COR-L47 (cell line): Measurements from ENCODE around the gene ZFAND3.
"Not testable (repeated sequence)": the region's sequence is repeated elsewhere in the genome, so short reads cannot be mapped to it uniquely, and the experiment has no call there.

ENCODE experiments used
- DNase-seq: peaks from one replicate; lab custom pipeline; 2025; lab: John Stamatoyannopoulos, UW

ZFAND3 gene

DNA sequence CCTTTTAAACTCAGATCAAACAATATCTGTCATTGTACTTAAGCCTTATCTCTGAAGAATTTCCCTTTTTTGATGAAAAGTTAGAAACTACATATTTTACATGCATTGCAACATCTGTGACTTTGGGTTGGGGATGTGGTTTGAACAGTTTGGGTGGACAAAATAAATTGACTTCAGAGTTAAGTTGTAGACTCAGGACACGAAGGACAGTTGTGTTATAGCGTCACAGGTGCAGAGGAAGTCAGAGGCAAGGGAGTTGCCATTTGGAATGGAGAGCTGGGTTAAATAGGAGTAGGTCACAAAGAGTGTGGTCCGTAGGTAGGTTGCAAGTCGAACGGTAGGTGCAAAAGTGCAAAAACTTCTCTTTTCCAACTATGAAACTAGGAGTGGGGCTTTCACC, 46.0 kb downstream of the ZFAND3 start:
- DNase-seq = no peak

DNA sequence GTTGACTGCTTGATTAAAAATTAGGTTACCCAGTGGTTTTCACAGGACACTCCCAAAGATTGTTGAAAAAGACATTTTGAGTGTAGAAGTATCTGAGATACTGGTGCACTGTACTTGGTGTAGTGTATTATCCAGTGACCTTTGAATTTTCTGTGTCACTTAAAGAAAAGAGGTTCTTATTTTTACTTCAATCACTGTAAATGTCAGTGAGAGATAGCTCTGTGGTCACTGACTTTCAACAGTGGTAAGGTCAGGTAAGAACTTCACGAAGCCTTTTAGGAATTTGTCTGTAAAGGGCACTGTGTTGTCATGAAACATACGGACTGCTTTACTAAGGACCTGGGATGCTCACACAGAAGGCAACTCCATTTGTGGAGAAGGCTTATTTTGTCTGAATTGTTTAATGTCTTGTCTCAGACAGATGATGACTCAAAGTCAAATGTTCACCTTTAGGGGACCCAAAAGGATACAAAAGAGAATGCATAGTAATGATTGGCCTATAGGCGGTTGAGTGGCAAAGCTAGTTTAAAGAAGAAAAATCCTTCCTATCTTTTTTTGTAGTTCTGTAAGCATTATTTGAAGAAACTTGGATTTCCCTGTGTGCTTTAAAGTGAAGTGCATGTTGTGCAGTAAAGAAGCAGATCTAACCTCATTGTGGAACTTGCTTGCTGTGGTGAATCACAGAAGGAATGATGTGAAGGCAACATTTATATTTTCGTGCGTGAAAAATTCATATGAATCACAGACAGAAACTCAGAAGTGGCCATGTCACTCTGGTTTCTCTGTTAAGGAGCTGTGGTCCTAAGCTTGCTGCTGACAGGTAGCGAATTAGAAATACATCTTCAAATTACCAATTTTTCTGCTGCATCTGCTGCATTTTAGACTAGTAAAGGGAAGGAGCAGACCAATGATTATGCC, 47.3 kb downstream of the ZFAND3 start:
- DNase-seq = no peak

DNA sequence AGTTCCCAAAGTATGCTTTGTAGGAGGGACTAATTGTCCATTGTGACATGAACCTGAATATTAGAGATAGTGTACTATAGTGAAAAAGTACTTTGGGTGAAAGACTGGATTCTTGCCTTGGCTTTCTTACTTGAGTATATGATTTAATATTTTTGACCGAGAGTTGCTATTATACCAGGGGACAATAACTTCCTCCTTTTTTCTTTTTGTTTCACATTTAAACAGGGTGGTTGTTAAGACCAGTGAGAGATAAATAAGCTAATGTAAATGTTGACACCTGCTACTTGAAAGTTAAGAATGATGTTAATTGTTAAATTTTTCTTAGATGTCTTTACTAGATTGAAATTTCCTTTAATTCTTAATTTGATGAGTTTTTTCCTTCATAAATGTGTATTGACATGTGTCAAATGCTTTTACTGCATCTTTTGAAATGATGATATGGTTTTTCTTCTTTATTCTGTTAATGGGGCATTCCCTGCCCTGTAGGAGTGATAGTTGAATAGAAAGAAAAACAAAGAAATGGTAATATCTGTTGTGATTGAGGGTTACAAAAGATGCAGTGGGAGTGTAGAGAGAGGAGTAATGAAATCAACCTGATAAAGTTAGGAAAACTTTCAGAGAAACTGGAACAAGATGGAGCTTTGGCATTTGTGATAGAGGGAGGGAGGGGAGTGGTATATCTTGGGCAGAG, 48.4 kb downstream of the ZFAND3 start:
- DNase-seq = no peak

DNA sequence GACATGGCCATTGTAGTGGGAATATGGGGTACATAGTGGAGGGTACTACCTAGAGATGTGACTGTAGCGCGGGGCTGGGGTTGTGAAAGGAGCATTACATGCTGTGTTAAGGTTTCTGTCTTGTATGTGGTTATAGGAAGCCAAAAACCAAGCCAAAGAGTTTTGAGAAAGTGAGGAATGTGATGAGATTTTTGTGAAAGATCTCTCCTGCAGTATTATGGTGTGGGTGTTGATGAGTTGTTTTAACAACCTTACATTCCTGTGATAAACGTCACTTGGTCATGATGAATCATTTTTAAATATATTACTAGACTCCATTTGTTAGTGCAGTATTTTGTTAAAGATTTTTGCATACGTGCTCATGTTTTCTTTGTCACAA, 48.9 kb downstream of the ZFAND3 start:
- no peak for DNase-seq

DNA sequence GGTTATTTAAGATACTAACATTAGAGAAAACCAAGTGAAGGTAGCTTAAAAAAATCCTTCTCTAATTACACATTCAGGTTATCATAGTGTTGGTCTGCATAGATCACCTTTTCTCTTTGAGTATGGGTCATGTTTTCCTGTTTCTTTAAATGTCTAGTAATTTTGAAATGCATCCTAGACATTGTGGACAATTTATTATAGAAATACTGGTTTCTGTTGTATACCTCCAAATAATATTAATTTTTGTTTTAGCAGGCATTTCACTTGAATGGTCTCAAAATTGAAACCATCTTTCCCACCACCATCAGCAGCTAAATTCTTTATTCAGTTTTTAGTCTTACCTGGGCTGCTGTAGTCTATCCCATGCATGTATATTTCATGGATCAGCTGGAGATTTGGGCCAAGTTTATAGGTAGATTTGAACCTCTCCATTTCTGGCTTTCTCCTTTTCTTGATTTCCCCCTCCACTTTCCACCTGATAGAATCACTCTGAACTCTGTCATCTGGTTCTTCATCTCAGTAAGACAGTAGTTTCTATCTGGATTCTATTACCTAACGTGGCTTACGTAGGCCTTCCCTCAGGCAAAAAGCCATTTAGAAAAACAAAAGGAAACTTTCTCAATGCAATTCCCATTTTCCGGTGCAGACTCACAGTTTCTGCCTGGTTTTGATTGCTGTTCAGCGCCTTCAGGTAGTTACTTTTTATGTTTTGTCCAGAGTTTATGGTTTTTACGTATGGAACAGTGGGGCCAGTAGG, 52.3 kb downstream of the ZFAND3 start:
- DNase-seq = no peak

DNA sequence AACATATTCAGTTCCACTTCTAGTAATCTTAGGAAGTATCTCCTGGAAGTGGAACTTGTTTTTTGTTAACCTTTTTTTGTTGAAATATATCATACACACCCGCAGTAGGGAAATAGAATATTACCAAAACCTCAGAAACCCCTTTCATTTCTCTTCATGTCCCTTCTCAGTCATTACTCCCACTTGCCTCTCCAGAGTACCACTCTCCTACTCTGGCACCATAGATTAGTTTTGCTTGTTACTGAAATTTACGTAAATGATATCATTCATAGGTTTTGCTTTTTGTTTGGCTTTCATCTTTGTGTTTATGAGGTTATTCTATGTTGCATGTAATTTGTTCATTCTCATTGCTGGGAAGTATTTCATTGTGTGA, 52.8 kb downstream of the ZFAND3 start:
- DNase-seq = no peak

DNA sequence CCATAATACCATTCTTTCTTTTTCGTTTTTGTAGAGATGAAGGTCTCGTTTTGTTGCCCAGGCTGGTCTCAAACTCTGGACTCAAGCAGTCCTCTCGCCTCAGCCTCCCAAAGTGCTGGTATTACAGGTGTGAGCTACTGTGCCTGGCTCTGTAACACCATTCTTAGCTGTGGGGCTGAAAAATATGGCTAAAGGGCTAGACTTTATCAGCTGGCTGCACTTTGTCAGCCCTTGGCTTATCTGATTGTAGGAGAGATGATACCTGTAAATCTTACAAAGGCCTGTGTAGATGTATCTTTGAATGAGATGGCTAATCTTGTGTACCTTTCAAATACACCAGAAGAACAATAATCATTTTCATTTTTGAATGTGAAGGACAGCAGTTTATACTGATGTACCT, 55.2 kb downstream of the ZFAND3 start:
- DNase-seq = no peak

DNA sequence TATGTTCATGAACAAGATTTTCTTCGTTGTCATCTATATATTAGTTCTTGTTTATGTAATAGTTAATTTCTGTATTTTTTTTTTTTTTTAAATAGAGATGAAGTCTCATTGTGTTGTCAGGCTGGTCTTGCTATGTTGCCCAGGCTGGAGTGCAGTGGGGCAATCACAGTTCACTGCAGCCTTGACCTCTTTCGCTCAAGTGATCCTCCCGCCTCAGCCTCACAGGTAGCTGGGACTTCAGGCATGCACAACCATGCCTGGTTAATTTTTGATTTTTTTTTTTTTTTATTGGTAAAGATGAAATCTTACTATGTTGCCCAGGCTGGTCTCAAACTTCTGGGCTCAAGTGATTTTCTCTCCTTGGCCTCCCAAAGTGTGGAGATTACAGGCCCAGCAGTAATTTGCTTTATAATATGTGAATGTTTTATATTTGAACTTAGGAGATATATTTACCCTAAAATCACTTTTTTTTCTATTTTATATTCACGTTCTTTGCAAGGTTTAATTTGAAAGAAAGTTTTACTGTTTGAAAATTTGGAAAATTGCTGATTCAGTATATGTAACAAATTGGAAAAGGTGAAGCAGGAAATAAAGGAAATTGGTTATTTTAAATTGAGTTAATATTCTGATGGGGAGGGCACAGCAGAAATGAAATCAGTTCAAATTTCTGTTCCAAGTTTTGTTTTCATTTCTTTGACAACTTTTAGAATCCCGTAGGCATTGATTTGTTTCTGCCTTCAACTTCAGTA, 56.2 kb downstream of the ZFAND3 start:
- DNase-seq = no peak

DNA sequence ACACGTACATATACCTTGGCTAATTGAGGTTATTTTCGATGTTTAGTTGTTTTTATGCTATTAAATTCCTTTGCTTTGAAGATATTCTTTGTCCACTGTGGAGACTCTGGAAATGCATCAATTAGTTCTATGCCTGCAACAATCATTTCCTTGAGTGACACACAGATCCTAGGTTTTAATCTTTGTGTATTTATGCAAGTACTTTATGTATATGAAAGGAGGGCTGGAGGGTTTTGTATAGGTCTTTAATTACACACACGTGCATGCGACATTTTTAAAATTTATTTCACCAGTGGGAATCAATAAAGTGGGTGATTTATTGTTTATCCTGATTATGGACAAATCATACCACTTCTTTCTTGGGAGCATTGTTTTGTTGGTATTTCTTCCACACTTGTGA, 57.3 kb downstream of the ZFAND3 start:
- DNase-seq = no peak

DNA sequence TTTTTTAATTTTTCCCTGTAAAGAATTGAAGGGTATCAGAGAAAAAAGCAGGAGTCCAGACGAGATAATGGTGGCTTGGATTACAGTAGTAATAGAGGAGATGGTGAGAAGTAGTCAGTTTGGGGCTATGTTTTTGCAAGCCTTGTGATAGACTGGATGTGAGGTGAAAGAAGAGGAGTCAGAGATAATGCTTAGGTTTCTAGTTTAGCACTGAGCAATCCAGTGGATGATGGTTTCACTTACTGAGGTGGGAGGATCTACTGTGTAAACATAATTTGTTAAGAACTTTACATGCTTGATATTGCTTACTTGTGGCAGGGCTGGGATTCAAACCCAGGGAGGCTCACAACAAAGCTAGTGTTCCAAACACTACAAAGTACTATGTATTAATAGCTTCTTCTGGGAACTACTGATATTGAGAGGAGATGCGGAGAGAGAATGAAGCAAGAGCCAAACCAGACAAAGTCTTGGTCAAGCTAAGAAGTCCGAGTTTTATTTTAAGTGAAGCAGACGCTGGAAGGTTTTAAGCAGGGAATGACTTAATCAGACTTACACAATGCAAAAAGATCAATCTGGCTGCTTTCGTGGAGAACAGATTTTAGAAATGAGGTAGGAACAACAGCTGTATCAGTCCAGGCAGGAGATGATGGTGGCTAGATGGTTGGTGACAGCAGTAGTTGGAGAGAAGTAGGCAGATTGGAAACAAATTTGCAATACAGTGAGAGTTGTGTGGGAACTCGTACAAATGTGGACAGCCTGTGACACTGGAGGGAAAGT, 58.0 kb downstream of the ZFAND3 start:
- DNase-seq = no peak

DNA sequence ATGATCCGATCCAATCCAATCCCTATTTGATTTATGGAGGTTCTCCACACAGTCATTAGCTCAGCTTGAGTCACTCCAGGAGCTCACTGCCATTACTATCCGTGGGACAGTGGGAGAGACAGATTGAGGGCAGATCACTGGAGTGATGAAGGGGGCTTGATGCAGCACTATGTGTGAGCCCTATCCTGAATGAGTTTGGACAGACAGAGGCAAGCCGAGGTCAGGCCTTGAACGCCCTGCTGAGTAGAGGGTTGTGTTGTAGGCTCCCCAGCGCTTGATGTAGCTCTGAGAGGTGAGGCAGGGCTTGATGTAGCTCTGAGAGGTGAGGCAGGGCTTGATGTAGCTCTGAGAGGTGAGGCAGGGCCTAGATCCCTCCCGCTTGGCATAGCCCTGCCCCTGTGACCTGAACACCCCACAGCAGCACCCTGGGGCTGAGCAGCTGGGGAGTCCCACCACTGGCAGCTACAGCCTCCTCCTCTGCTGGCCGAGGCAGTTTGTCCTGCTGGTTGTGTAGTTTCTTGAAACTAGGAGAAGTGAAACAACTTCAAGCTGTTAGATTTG, 58.7 kb downstream of the ZFAND3 start:
- DNase-seq = no peak

DNA sequence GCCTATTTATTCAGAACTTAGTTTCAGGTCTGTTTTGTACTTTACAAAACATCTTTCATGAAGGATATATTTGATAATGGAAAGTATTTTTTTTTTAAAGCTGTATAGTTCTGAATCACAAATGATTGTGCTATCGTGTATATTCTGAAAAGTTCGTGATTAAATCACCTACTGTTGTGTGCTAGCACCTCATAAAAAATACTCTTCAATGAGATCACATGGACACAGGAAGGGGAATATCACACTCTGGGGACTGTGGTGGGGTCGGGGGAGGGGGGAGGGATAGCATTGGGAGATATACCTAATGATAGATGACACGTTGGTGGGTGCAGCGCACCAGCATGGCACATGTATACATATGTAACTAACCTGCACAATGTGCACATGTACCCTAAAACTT, 61.1 kb downstream of the ZFAND3 start:
- not testable (repeated sequence) for DNase-seq

DNA sequence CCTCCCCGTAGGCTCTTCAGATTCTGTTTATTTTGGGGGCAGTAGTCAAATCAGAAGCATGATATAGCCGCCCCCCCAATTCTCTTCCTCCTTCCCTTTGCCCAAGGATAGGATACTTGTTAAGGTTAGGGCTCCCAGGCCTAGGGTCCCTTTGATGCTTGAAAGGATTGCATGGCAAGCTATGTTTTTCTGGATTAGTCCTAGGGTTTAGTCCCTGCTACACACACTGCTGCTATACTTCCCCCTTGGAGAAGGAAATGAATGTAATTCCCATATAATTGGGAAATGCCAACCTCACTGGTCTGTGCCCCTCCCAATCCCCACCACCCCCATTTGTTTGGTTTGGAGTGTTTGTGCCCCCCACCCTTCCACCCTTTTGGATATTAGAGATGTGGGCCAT, 62.8 kb downstream of the ZFAND3 start:
- no peak for DNase-seq

DNA sequence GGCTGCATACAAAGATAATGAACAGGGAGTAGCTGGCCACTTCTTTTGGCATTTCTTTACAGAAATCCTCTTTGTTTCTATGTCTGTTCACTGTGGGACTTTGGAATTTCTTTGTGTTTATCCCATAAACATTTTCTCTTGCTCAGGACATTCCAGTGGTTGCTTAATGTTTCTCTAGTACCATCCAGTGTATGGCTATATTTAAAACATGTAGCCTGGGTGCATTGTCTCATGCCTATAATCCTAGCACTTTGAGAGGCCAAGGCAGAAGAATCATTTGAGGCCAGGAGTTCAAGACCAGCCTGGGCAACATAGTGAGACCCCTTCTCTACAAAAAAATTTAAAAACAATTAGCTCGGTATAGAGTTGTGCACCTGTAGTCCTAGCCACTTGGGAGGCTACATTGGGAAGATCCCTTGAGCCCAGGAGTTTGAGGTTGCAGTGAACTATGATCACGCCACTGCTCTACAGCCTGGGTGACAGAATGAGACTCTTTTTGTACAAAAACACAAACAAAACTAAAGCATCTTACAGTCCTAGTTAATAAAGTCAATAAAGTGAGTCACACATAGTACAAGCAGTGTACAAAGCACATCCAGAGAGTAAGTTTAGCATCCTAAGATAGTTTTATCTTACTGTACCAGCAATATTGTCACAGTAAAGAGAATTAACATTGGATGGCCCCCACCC, 63.3 kb downstream of the ZFAND3 start:
- DNase-seq = no peak

DNA sequence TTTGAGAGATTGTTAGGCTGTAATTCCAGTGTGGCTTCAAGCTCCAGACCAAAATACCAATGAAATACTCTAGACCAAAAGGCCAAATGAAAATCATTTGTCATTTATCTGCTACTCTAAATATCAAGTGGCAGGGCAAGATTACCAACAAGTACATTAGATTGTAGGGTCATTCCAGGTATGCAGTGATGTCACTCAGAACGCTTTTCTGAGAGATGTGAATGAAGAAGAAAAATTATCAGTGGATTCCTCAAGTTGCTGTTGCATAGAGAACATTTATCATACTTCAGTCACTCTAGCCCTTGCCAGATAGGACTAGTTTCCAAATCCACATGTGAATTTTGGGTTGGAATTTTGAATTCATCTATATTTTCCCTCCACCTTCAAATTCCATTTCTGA, 65.0 kb downstream of the ZFAND3 start:
- no peak for DNase-seq

DNA sequence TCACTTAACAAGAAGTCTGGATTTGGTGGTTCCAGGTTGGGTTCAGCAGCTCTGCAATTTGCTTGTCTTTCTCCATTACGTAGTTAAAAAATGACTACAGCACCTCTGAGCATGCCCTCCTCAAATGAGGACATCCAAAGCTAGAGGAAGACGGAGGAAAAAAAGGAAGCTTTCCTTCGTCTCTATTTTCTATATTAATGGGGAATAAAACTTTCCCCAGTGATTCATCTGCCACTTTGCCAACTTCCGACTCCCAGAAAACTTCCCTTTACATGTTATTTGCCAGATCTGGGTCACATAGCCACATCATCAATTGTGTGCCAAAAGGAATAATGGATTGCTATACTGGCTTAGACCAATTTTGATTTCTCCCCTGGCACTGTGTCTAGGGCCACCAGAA, 69.5 kb downstream of the ZFAND3 start:
- no peak for DNase-seq

DNA sequence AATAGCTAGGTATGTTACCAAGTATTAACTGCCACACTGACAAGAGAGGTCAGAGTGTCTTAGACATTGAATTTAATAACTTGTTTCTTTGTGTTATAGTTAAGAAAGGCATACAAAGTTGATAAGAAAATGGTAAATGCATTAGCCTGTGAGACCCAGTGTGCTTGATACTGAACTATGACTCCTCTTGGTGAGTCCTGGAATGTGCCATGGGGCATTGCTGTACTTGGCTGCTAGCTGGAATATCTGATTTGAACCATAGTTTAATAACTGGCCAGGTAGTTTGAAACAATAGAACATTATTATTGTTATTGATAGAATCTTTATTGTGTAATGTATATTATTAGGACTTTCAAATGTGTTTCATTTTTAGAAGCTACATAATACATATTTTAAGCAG, 70.0 kb downstream of the ZFAND3 start:
- DNase-seq = no peak

DNA sequence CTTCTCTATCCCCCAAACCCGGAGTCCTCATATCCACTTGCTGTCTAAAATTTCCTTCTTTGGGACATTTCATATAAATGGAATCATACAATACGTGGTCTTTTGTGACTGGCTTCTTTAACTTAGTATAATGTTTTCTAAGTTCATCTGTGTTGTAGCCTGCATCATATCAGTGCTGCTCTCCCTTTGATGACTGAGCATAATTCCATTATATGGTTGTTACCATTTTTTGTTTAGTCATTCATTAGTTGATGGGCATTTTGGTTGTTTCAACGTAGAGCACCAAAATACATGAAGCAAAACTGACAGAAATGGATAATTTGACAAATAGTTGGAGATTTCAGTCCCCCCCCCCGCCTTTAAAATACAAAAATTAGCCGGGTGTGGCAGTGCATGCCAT, 71.5 kb downstream of the ZFAND3 start:
- no peak for DNase-seq

DNA sequence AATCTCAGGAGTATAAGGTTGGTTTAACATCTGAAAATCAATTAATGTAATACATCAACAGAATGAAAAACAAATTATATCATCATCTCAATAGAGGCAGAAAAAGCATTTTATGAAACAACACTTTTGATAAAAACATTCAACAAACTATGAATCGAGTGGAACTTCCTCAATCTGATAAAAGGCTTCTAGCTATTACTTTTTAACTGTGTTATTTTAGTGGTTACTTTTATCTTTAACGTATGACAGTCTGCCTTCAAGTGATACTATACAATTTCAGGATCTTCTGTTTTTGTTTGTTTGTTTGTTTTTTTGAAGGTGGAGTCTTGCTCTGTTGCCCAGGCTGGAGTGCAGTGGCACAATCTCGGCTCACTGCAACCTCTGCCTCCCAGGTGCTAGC, 73.7 kb downstream of the ZFAND3 start:
- no peak for DNase-seq

DNA sequence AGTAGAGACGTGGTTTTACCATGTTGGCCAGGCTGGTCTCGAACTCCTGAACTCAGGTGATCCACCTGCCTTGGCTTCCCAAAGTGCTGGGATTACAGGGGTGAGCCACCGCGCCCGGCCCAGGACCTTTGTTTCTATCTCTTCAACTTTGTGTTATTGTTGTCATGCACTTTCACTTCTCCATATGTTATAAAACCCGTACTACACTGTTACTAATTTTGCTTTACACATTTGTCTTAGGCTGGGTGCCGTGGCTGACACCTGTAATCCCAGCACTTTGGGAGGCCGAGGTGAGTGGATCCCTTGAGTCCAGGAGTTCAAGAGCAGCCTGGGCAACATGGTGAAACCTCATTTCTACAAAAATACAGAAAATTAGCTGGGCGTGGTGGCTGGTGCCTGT, 74.2 kb downstream of the ZFAND3 start:
- not testable (repeated sequence) for DNase-seq
